Measurements from ENCODE around the gene TRMT10B. TPM values are rescaled to one million over a fixed set of nuclear protein-coding genes. Genes with fewer than 3 reads are reported as not detected.

The TRMT10B gene
- total RNA-seq, 2 experiments from 2014 or later, result 2.8 TPM; not detected in 1

DNA sequence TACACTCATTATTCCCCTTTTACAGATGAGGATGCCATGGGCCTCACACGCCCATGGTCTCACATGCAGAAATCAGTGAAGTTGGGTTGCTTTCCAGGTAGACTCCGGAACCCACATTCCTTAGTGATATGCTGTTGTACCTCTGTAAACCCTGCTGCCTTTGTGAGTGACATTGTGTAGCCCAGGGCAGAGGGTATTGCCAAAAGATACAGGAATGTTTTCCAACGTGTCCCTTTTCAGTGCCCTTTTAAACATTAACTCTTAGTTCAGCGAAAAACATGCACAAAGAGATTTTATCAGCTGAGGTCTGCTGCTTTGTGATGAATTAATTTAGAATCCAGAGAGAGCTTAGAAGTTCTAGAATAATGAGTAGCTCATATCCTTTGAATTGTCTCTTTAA, 38.3 kb upstream of the TRMT10B start:
- no peaks in the 10 kb centered on the region for H4K20me1 ChIP-seq (ENCODE audit: insufficient read depth, low read length)
- H3K4me2 ChIP-seq (ENCODE audit: low read length), result no peak overlapping the region
- no TSS peak for BruUV-seq (replicated peaks)
- H3K9me3 ChIP-seq (ENCODE audit: low read length), result no peaks in the 10 kb centered on the region
- H2AFZ ChIP-seq (ENCODE audit: low read length), result no peak overlapping the region
- TF ChIP-seq, protein P1, sequence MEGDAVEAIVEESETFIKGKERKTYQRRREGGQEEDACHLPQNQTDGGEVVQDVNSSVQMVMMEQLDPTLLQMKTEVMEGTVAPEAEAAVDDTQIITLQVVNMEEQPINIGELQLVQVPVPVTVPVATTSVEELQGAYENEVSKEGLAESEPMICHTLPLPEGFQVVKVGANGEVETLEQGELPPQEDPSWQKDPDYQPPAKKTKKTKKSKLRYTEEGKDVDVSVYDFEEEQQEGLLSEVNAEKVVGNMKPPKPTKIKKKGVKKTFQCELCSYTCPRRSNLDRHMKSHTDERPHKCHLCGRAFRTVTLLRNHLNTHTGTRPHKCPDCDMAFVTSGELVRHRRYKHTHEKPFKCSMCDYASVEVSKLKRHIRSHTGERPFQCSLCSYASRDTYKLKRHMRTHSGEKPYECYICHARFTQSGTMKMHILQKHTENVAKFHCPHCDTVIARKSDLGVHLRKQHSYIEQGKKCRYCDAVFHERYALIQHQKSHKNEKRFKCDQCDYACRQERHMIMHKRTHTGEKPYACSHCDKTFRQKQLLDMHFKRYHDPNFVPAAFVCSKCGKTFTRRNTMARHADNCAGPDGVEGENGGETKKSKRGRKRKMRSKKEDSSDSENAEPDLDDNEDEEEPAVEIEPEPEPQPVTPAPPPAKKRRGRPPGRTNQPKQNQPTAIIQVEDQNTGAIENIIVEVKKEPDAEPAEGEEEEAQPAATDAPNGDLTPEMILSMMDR (conservative IDR thresholded peaks at IDR 0.05; ENCODE audit: low read length), result no peak
- TF ChIP-seq EZH2phosphoT487 (IDR thresholded peaks at IDR 0.05; ENCODE audit: borderline replicate concordance, low read depth, low read length), result no peak
- no peaks in the 10 kb centered on the region for H3K9me2 ChIP-seq (ENCODE audit: insufficient read depth, low read length)
- no peaks in the 10 kb centered on the region for H3K36me3 ChIP-seq (ENCODE audit: insufficient read depth, low read length)
- no peaks in the 10 kb centered on the region for H3K79me2 ChIP-seq (ENCODE audit: insufficient read depth, low read depth, low read length)
- H3K4me1 ChIP-seq (ENCODE audit: insufficient read depth, low read length, poor library complexity, severe bottlenecking), result no peaks in the 10 kb centered on the region
- intact Hi-C loops (cut with micrococcal nuclease; ENCODE audit: unreplicated experiment), result no loop called here
- POLR2A ChIA-PET, result interaction anchor here (0.6 to 1.4 kb wide), 2 partner anchors 17 to 336 kb away, joined by 4 read pairs; no protein-coding TSS in a partner anchor
- H3K27ac ChIP-seq (ENCODE audit: low read depth, low read length, poor library complexity, severe bottlenecking), result no peak overlapping the region
- CTCF ChIA-PET (ENCODE audit: unreplicated experiment), result no interaction called here
- no peak for DNase-seq (ENCODE audit: low spot score)
- H3K4me3 ChIP-seq (ENCODE audit: low read depth, low read length, poor library complexity, severe bottlenecking), result no peak overlapping the region

DNA sequence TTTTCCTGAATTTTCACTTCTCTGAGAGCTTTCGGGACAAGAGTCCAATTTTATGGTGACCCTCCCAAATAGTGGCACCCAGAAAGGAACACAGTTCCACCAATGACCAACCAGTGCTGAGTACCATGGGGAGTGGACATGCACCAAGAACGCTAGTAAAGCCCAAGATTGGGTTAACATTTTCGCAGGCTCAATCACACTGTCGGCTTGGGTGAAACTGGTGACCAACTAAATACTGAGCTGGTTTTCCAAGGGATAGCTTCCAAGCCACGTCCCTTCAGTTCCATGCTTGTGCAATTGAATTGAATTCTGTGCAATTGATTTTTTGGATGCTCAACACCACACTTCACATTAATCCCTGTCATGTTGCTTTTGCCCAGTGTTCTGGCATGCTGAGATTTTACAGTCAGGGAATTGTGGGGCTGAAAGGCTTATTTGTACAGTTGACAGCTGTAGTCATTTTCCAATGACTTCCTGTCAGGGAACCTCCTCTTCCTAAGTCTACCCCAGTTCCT, 37.6 kb upstream of the TRMT10B start:
- POLR2A ChIA-PET, result interaction anchor here (0.6 to 1.4 kb wide), 2 partner anchors 16 to 335 kb away, joined by 4 read pairs; no protein-coding TSS in a partner anchor
- intact Hi-C loops (cut with micrococcal nuclease; ENCODE audit: unreplicated experiment), result no loop called here
- CTCF ChIA-PET (ENCODE audit: unreplicated experiment), result no interaction called here

GRCh38 chr9:37719526-37719925, 34.1 kb upstream of the TRMT10B start:
- POLR2A ChIA-PET, result no interaction called here
- Histone ChIP-seq H3K4me2 (ENCODE audit: low read length) (no peak overlapping the region), H2AFZ (ENCODE audit: low read length) (no peak overlapping the region), H3K9me3 (ENCODE audit: low read length) (no peaks in the 10 kb centered on the region), H3K36me3 (ENCODE audit: insufficient read depth, low read length) (no peaks in the 10 kb centered on the region), H3K27ac (ENCODE audit: low read depth, low read length, poor library complexity, severe bottlenecking) (no peak overlapping the region), H3K9me2 (ENCODE audit: insufficient read depth, low read length) (no peaks in the 10 kb centered on the region), H4K20me1 (ENCODE audit: insufficient read depth, low read length) (no peaks in the 10 kb centered on the region), H3K4me3 (ENCODE audit: low read depth, low read length, poor library complexity, severe bottlenecking) (no peak overlapping the region), H3K79me2 (ENCODE audit: insufficient read depth, low read depth, low read length) (no peaks in the 10 kb centered on the region), H3K4me1 (ENCODE audit: insufficient read depth, low read length, poor library complexity, severe bottlenecking) (no peaks in the 10 kb centered on the region)
- TF ChIP-seq EZH2phosphoT487 (IDR thresholded peaks at IDR 0.05; ENCODE audit: borderline replicate concordance, low read depth, low read length), result no peak
- TF ChIP-seq, protein P1 (conservative IDR thresholded peaks at IDR 0.05; ENCODE audit: low read length), result no peak
- intact Hi-C loops (cut with micrococcal nuclease; ENCODE audit: unreplicated experiment), result no loop called here
- no peak for DNase-seq (ENCODE audit: low spot score)
- BruUV-seq (replicated peaks), result no TSS peak
- CTCF ChIA-PET (ENCODE audit: unreplicated experiment), result no interaction called here

More for the DNA sequence above, 37.6 kb upstream of the TRMT10B start:
- H3K4me2 ChIP-seq (ENCODE audit: low read length), result no peak overlapping the region
- no peaks in the 10 kb centered on the region for H3K9me2 ChIP-seq (ENCODE audit: insufficient read depth, low read length)
- H3K27ac ChIP-seq (ENCODE audit: low read depth, low read length, poor library complexity, severe bottlenecking), result no peak overlapping the region
- H3K4me1 ChIP-seq (ENCODE audit: insufficient read depth, low read length, poor library complexity, severe bottlenecking), result no peaks in the 10 kb centered on the region
- no peaks in the 10 kb centered on the region for H4K20me1 ChIP-seq (ENCODE audit: insufficient read depth, low read length)
- H3K4me3 ChIP-seq (ENCODE audit: low read depth, low read length, poor library complexity, severe bottlenecking), result no peak overlapping the region
- H2AFZ ChIP-seq (ENCODE audit: low read length), result no peak overlapping the region
- no peaks in the 10 kb centered on the region for H3K79me2 ChIP-seq (ENCODE audit: insufficient read depth, low read depth, low read length)
- H3K36me3 ChIP-seq (ENCODE audit: insufficient read depth, low read length), result no peaks in the 10 kb centered on the region
- no peak for TF ChIP-seq EZH2phosphoT487 (IDR thresholded peaks at IDR 0.05; ENCODE audit: borderline replicate concordance, low read depth, low read length)
- TF ChIP-seq, protein P1 (conservative IDR thresholded peaks at IDR 0.05; ENCODE audit: low read length), result no peak
- no TSS peak for BruUV-seq (replicated peaks)
- DNase-seq (ENCODE audit: low spot score), result no peak
- no peaks in the 10 kb centered on the region for H3K9me3 ChIP-seq (ENCODE audit: low read length)

All from OCI-LY7 (cell line).